Cortex of kidney (tissue), 1 donor: ENCODE results near the gene NXPH3.

ENCODE experiments used
- DNase-seq: peaks from one replicate; lab custom pipeline; 2025; lab: John Stamatoyannopoulos, UW

Gene NXPH3

GRCh38 chr17:49592263-49592662 is 16.6 kb downstream of the NXPH3 start:
- DNase-seq = no peak

- no peak for DNase-seq
Observed at GRCh38 chr17:49595328-49595727, 19.7 kb downstream of the NXPH3 start.

- no peak for DNase-seq
Observed at GRCh38 chr17:49595980-49596379, 20.3 kb downstream of the NXPH3 start.

GRCh38 chr17:49596613-49597244 is 21.1 kb downstream of the NXPH3 start:
- no peak for DNase-seq

GRCh38 chr17:49597436-49597835 is 21.8 kb downstream of the NXPH3 start:
- DNase-seq = no peak

- no peak for DNase-seq
Observed at GRCh38 chr17:49597928-49598655, 22.4 kb downstream of the NXPH3 start.

- no peak for DNase-seq
Observed at GRCh38 chr17:49598918-49599317, 23.2 kb downstream of the NXPH3 start.

- DNase-seq = no peak
Observed at GRCh38 chr17:49600949-49601348, 25.3 kb downstream of the NXPH3 start.

- DNase-seq = no peak
Observed at GRCh38 chr17:49602783-49603182, 27.1 kb downstream of the NXPH3 start.

- no peak for DNase-seq
Observed at GRCh38 chr17:49603238-49603637, 27.6 kb downstream of the NXPH3 start.

- no peak for DNase-seq
Observed at GRCh38 chr17:49603720-49604119, 28.0 kb downstream of the NXPH3 start.

GRCh38 chr17:49604314-49604869 is 28.7 kb downstream of the NXPH3 start:
- no peak for DNase-seq

GRCh38 chr17:49610883-49611584 is 35.4 kb downstream of the NXPH3 start:
- DNase-seq = no peak

- no peak for DNase-seq
Observed at GRCh38 chr17:49612726-49613125, 37.1 kb downstream of the NXPH3 start.

GRCh38 chr17:49613182-49613800 is 37.6 kb downstream of the NXPH3 start:
- no peak for DNase-seq

GRCh38 chr17:49616086-49616485 is 40.4 kb downstream of the NXPH3 start:
- DNase-seq = no peak

- no peak for DNase-seq
Observed at GRCh38 chr17:49616601-49617131, 41.0 kb downstream of the NXPH3 start.

GRCh38 chr17:49618028-49618611 is 42.4 kb downstream of the NXPH3 start:
- DNase-seq = no peak

GRCh38 chr17:49621420-49621819 is 45.7 kb downstream of the NXPH3 start:
- no peak for DNase-seq

GRCh38 chr17:49621946-49622529 is 46.4 kb downstream of the NXPH3 start:
- no peak for DNase-seq

- DNase-seq = no peak
Observed at GRCh38 chr17:49624896-49625295, 49.2 kb downstream of the NXPH3 start.
